Neuronal stem cell (in vitro differentiated cells): ENCODE measurements around the gene DHRS1.

Experiments used
- DNase-seq: peaks from one replicate; pipeline ENCODE4 v3.0.0-alpha.2; 2013; ENCODE audit warnings: low spot score
- H2AFZ ChIP-seq: one replicate; pipeline ENCODE4 v1.6.1; 2013; ENCODE audit warnings: mild to moderate bottlenecking, low read length, inconsistent platforms
- H2AK5ac ChIP-seq: 2 replicates; pipeline ENCODE4 v1.6.1; 2013; ENCODE audit warnings: low read depth, mild to moderate bottlenecking, inconsistent platforms, low read length, moderate library complexity, mixed read lengths
- H2BK120ac ChIP-seq: 2 replicates; pipeline ENCODE4 v1.6.1; 2013; ENCODE audit warnings: low read depth, mild to moderate bottlenecking, inconsistent platforms, low read length, moderate library complexity, mixed read lengths
- H2BK12ac ChIP-seq: one replicate; pipeline ENCODE4 v1.6.1; 2013; ENCODE audit warnings: low read length, inconsistent platforms
- H2BK15ac ChIP-seq: 2 replicates; pipeline ENCODE4 v1.6.1; 2013; ENCODE audit warnings: mild to moderate bottlenecking, low read length, inconsistent platforms, mixed read lengths
- H2BK5ac ChIP-seq: one replicate; pipeline ENCODE4 v1.6.1; 2013; ENCODE audit warnings: inconsistent platforms, mild to moderate bottlenecking, low read length, moderate library complexity
- H3K14ac ChIP-seq: one replicate; pipeline ENCODE4 v1.6.1; 2013; ENCODE audit warnings: low read length, inconsistent platforms
- H3K18ac ChIP-seq: 2 replicates; pipeline ENCODE4 v1.6.1; 2013; ENCODE audit warnings: low read length, inconsistent platforms
- H3K23ac ChIP-seq: 2 replicates; pipeline ENCODE4 v1.6.1; 2013; ENCODE audit warnings: low read depth, mild to moderate bottlenecking, mixed read lengths, low read length, inconsistent platforms; ENCODE audit not compliant: poor library complexity
- H3K27ac ChIP-seq: replicated peaks from 3 replicates; pipeline ENCODE4 v1.5.1; 2013; ENCODE audit warnings: low read length, inconsistent platforms
- H3K27me3 ChIP-seq, 3 experiments: 2 replicates each; pipeline ENCODE4 v1.6.1; 2013; ENCODE audit warnings: low read length in 3 of 3, mild to moderate bottlenecking in 2 of 3, inconsistent platforms in 1 of 3, low read depth in 1 of 3, mixed read lengths in 1 of 3, moderate library complexity in 1 of 3; ENCODE audit not compliant: control insufficient read depth in 3 of 3, insufficient read depth in 3 of 3
- H3K36me3 ChIP-seq, 2 donors: replicated peaks in 1 of 2; 2 replicates each; pipeline ENCODE4 v1.6.1; 2013; ENCODE audit warnings: low read length in 2 of 2; ENCODE audit not compliant: control insufficient read depth in 2 of 2, insufficient read depth in 2 of 2
- H3K4ac ChIP-seq: 2 replicates; pipeline ENCODE4 v1.6.1; 2013; ENCODE audit warnings: inconsistent platforms, mild to moderate bottlenecking, low read length, moderate library complexity
- H3K4me1 ChIP-seq, 2 donors: 1 replicate in 1 of 2; 2 replicates in 1 of 2; pipeline ENCODE4 v1.6.1; 2013; ENCODE audit warnings: low read length in 2 of 2, low read depth in 1 of 2; ENCODE audit not compliant: control insufficient read depth in 2 of 2, insufficient read depth in 1 of 2
- H3K4me2 ChIP-seq: one replicate; pipeline ENCODE4 v1.6.1; 2013; ENCODE audit warnings: mild to moderate bottlenecking, low read length, inconsistent platforms; ENCODE audit not compliant: insufficient read depth, poor library complexity, severe bottlenecking
- H3K4me3 ChIP-seq, 2 donors: 2 replicates each; pipeline ENCODE4 v1.5.1; 2013; ENCODE audit warnings: low read length in 2 of 2, mild to moderate bottlenecking in 2 of 2, inconsistent platforms in 1 of 2, moderate library complexity in 1 of 2
- H3K79me1 ChIP-seq: one replicate; pipeline ENCODE4 v1.6.1; 2013; ENCODE audit warnings: low read depth, mild to moderate bottlenecking, inconsistent platforms, low read length, moderate library complexity
- H3K9ac ChIP-seq: one replicate; pipeline ENCODE4 v1.6.1; 2013; ENCODE audit warnings: mild to moderate bottlenecking, low read depth, low read length, inconsistent platforms; ENCODE audit not compliant: poor library complexity
- H3K9me3 ChIP-seq, 2 donors: replicated peaks in 1 of 2; 2 replicates each; pipeline versions ENCODE3 to v1.6.1; 2013; ENCODE audit warnings: low read length in 2 of 2, mild to moderate bottlenecking in 2 of 2, inconsistent platforms in 1 of 2, low read depth in 1 of 2, mixed read lengths in 1 of 2, moderate library complexity in 1 of 2; ENCODE audit not compliant: control insufficient read depth in 2 of 2, insufficient read depth in 1 of 2
- H4K8ac ChIP-seq: one replicate; pipeline ENCODE4 v1.6.1; 2013; ENCODE audit warnings: low read depth, mild to moderate bottlenecking, inconsistent platforms, low read length, moderate library complexity
- H4K91ac ChIP-seq: one replicate; pipeline ENCODE4 v1.6.1; 2013; ENCODE audit warnings: low read length, low read depth, mild to moderate bottlenecking, inconsistent platforms; ENCODE audit not compliant: poor library complexity
- WGBS, 2 donors: extraction: QIAGEN DNeasy Blood & Tissue Kit; methylation state at CpG; one replicate each; pipeline ENCODE4 v1.1.7; 2013; ENCODE audit warnings: missing lambda C conversion rate in 2 of 2, mixed read lengths in 1 of 2; ENCODE audit not compliant: insufficient read length in 2 of 2, insufficient replicate concordance in 1 of 2; ENCODE audit errors: extremely low coverage in 2 of 2; 5-methylcytosine and 5-hydroxymethylcytosine counted together

Gene DHRS1

GRCh38 chr14:24297190-24297964 is 2.2 kb downstream of the DHRS1 start:
- Histone ChIP-seq H3K4me3 (no peak overlapping the region), H3K23ac (no peak overlapping the region), H2AK5ac (no peak overlapping the region), H3K4me2 (no peak overlapping the region), H3K9ac (no peak overlapping the region), H3K4ac (no peak overlapping the region), H3K4me1 (peaks cover 9 to 11% of the 10 kb centered on the region in 2 donors), H2BK5ac (no peak overlapping the region), H3K79me1 (peaks cover 7% of the 10 kb centered on the region), H3K14ac (no peak overlapping the region), H2BK15ac (no peak overlapping the region), H2BK120ac (no peak overlapping the region), H4K8ac (no peak overlapping the region), H3K18ac (no peak overlapping the region), H3K27me3 (no peaks in the 10 kb centered on the region), H2BK12ac (no peak overlapping the region), H3K9me3 (no peaks in the 10 kb centered on the region), H3K27ac (no peak overlapping the region), H4K91ac (no peak overlapping the region), H2AFZ (no peak overlapping the region), H3K36me3 (peaks cover 20 to 44% of the 10 kb centered on the region in 2 donors)
- DNase-seq = no peak
- WGBS, 2 donors = no CpG with 5 or more reads among the region's 5 CpGs

- Histone ChIP-seq H3K9ac (no peak overlapping the region), H3K9me3 (no peaks in the 10 kb centered on the region), H3K4ac (no peak overlapping the region), H2BK15ac (no peak overlapping the region), H3K4me2 (no peak overlapping the region), H2AK5ac (no peak overlapping the region), H2BK120ac (no peak overlapping the region), H3K23ac (no peak overlapping the region), H3K18ac (no peak overlapping the region), H2AFZ (no peak overlapping the region), H3K4me1 (peaks cover 9 to 11% of the 10 kb centered on the region in 2 donors), H3K79me1 (peaks cover 7% of the 10 kb centered on the region), H3K14ac (no peak overlapping the region), H3K27ac (no peak overlapping the region), H3K4me3 (peak overlapping the region in 1 of 2 donors; percentile 43), H3K36me3 (peaks cover 15 to 44% of the 10 kb centered on the region in 2 donors), H3K27me3 (no peaks in the 10 kb centered on the region), H2BK5ac (no peak overlapping the region), H4K91ac (no peak overlapping the region), H4K8ac (peak overlapping the region; percentile 5), H2BK12ac (no peak overlapping the region)
- WGBS, 2 donors = no CpG with 5 or more reads among the region's 12 CpGs
- peak; percentile 40 for DNase-seq
Observed at GRCh38 chr14:24296341-24297157, 3.0 kb downstream of the DHRS1 start.

GRCh38 chr14:24293525-24293924 is 6.1 kb downstream of the DHRS1 start:
- H3K36me3 ChIP-seq = peaks cover 25 to 56% of the 10 kb centered on the region in 2 donors
- H3K4me2 ChIP-seq = no peak overlapping the region
- DNase-seq = no peak
- H3K23ac ChIP-seq = no peak overlapping the region
- H3K4me3 ChIP-seq = no peak overlapping the region
- H2BK12ac ChIP-seq = no peak overlapping the region
- H4K91ac ChIP-seq = no peak overlapping the region
- no peaks in the 10 kb centered on the region for H3K79me1 ChIP-seq
- H2BK120ac ChIP-seq = no peak overlapping the region
- no peak overlapping the region for H4K8ac ChIP-seq
- no CpG with 5 or more reads among the region's 2 CpGs for WGBS, 2 donors
- no peak overlapping the region for H2AFZ ChIP-seq
- no peak overlapping the region for H3K18ac ChIP-seq
- no peak overlapping the region for H3K9ac ChIP-seq
- no peak overlapping the region for H3K14ac ChIP-seq
- no peak overlapping the region for H2BK15ac ChIP-seq
- H3K4me1 ChIP-seq = peaks cover 0 to 1% of the 10 kb centered on the region in 2 donors
- no peak overlapping the region for H3K27ac ChIP-seq
- H3K4ac ChIP-seq = no peak overlapping the region
- no peaks in the 10 kb centered on the region for H3K9me3 ChIP-seq
- no peak overlapping the region for H2BK5ac ChIP-seq
- no peaks in the 10 kb centered on the region for H3K27me3 ChIP-seq
- no peak overlapping the region for H2AK5ac ChIP-seq
